ENCODE data around the gene RAPGEF4.
"Not testable (repeated sequence)": the region's sequence is repeated elsewhere in the genome, so short reads cannot be mapped to it uniquely, and the experiment has no call there.

Gene RAPGEF4

DNA sequence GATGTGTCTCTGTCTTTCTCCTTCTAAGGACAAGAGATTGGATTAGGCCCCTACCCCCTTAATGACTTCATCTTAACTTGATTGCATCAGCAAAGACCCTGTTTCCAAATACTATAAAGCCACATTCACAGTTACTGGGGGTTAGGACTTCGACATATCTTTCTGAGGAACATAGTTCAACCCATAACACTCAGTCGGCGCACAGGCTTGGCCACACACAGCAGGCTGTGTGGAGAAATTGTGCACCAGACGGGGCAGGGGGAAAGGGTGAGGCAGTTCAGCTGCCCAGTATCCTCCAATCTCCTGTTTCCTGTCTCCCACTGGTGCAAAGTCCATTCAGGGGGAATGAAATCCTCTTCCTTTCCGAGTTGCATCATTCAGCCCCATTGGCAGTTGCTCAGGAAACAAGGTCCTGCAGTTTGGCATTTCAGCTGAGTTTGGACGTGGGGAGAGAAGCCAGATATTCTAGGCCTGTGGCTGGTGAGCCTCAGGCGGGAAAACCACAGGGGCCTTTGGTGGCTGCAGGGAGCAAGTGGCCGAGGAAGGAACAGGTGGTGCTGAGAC lies 9.4 kb upstream of the RAPGEF4 start:
- no peak for DNase-seq

DNA sequence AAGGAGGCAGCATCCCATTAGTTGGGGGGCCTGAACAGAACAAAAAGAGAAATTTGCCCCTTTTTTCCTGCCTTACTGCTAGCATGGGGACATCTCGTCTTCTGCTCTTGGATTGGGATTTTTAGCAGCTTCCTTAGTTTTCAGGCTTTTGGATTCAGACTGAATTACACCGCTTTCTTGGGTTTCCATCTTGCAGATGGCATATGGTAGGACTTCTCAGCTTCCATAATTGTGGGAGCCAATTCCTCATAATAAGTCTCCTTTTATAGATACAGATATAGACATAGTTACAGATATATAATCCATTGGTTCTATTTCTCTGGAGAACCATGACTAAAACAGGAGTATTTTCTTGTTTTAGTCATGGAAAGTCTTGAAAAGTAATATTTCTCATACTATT lies 5.2 kb upstream of the RAPGEF4 start:
- DNase-seq: no peak

DNA sequence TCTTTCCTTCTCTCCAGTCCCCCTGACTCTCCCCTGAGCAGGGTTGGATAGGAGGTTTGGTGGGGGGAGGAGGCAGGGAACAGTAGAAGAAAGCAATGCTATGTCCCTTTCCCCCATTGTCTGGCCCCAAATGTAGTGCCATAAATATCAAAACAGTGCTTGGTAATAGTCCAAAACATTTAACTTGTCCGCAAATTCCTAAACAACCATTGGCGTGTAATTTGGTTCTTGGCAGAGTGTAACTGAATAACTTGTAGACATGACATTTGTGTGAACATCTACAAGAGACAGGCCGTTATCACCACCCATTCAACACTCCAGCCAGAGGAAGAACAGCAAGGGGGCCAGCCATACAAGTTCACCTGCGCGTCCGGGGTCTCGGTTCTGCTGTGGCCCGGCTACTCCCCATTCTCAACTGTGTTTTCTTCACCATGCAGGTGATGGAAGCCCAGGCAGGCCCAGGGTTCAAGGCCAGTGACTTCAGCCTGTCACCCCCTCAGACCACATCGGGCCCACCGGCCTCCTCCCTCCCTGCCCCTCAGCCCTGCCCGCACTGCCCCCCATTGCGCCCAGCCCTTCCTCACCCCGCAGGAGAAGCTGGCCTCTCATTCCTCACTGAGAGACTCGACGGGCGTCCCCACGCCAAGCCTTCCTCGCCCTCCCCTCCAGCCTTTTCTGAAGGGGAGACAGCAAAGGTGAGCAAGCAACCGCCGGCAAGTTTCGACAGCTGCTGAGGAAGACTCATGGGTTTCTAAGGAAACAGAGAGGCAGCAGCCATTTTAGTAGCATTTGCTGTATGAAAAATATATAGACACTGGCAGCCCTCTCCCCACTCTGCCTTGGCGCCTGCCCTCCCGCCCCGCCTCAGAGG lies 699 bp upstream of the RAPGEF4 start:
- no peak for DNase-seq

DNA sequence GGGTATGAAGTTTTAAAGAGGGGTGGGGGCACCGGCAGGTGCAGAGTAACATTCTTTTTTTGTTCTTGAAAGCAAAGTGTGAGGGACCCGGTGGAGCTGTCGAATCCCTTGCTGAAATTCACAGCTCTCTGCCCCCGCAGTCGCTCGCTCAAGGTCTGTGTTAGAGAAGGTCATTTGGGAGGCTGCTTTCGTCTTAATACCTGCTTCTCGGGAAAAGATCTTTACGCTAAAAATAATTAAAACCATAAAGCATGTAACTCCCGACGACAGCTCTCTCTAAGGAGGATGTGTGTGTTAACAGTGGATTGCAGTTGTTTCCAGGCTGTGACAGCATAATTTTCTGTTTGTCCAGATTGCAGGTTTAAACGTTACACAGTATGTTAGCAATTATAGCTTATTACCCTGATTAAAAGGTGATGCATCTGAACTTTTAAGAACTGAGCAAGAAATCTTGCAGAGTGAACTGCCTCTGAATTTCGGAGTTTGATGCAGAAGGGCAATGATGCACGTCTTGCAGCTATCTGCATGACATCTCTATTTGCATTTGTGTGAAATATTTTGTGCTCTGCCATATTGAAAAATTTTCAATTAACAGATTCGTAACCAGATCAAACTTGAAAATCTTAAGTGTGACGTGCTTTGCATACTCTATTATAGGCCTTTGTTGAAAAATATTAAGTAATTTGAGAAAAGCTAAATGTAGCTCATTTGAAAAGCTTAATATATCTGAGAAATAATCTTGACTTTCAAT lies 954 bp downstream of the RAPGEF4 start:
- DNase-seq: no peak

DNA sequence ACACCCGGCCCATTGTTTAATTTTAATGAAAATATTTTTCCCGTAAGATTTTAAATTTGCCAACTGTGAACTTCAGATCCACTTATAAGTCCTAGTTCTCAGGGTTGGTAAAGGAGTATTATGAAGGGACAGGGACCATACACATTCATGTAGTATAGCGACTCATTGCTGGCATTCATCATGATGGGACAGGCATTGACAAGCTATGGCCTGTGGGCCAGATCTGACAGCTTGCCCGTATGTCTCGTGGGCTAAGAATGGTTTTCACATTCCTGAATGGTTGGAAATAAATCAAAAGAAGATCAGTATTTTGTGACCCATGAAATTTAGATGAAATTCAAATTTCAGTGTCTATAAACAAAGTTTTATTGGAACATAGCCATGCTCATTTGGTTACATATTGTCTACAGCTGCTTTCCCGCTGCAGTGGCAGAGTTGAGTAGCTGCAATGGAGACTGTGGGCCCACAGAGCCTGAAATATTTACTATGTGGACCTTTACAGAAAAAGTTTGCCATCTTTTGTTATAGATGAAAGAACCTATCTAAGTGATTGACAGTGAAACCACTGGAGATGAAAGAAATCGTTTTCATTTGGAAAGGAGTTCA lies 4.1 kb downstream of the RAPGEF4 start:
- DNase-seq: no peak

DNA sequence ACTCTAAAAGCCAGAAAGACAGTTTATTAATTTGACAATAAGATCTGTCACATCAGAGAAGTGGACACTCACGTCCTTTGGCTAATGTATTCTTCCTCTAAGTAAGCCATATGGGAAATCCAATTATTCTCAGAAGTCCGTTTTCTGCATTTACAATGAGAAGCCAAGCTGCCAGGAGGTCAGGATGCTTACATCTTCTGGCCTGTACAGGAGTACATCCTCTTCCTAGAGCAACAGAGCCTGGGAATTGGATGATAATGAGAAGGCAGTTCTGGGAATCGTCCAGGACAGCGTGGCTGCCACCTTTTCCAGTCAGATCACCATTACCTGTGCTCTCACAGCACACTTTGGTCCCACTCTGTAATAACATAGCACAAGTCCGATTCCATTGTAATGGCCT lies 5.2 kb downstream of the RAPGEF4 start:
- no peak for DNase-seq

DNA sequence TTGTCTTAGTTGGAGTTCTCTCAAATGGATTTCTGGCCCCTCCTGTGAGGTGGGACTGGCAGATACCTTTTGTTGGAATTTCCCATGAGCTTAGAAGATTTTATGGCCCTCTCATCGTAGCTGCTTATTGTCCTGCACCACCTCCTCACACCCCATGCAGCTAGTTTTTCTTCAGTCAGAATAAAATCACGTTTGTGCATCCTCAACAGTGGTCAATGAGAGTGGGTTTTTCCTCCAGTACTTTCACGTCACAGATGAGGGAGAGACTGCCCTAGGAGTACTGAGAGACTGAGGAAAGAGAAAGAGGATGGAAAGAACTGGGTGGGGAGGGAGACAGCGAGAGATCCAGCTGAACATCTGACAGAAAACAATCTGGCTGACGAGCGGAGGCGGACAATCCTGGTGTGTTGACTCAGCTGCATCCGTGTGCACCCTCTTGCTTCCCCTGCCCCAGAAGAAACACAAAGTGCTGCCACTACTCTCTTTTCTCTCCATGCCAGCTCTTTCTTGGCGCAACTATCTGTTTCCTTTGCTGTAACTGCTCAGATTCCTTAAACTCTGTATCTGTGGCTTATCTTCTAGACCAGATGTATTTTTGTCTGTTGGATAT lies 7.4 kb downstream of the RAPGEF4 start:
- no peak for DNase-seq

DNA sequence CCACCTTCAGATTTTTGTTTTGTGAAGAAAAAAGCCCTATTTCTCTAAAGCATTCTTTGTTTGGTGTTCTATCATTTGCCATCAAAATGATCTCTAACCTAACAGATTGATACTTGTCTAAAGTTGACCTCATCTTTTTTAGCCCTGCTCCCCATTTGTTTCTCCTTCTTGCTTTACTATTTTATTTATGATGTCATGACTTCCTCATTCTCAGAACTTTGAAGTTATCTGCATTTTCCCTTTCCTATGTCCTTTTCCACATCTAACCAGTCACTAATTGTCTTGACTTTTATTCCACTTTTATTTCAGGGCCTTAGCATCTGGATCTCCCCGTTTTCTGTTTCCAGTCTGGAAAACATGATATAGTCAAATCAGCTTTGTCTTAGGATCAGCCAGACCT lies 8.3 kb downstream of the RAPGEF4 start:
- DNase-seq: no peak

DNA sequence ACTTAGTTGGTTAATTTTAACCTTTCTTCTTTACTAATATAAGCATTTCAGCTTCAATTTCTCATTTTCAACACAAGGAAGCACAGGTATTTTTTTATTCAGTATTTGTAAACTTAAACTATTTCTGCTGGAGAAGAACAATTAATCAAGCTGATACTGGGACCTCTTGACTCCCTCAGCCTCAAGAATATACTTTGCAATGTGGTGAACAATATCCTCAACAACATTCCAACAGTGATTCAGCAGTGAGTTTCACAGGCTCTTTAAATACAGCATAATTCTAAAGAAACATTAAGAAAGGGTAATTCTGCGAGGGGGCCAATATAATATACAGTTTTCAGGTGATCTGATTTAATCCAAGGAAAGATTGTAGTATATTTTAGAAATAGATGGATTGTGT lies 10.0 kb downstream of the RAPGEF4 start:
- DNase-seq: no peak

DNA sequence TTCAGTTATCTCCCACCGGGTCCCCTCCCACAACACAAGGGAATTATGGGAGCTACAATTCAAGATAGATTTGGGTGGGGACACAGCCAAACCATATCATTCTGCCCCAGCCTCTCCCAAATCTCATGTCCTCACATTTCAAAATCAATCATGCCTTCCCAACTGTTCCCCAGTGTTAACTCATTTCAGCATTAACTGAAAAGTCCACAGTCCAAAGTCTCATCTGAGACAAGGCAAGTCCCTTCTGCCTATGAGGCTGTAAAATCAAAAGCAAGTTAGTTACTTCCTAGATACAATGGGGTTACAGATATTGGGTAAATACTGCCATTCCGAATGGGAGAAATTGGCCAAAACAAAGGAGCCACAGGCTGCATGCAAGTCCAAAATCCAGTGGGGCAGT lies 12.9 kb downstream of the RAPGEF4 start:
- not testable (repeated sequence) for DNase-seq

DNA sequence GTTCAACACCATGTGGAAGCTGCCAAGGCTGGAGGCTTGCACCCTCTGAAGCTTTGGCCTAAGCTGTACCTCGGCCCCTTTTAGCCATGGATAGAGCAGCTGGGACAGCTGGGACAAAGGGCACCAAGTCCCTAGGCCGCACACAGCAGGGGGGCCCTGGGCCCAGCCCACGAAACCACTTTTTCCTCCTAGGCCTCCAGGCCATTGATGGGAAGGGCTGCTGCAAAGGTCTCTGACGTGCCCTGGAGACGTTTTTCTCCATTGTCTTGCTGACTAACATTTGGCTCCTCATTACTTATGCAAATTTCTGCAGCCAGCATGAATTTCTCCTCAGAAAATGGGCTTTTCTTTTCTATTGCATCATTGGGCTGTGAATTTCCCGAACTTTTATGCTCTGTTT lies 13.7 kb downstream of the RAPGEF4 start:
- no peak for DNase-seq

DNA sequence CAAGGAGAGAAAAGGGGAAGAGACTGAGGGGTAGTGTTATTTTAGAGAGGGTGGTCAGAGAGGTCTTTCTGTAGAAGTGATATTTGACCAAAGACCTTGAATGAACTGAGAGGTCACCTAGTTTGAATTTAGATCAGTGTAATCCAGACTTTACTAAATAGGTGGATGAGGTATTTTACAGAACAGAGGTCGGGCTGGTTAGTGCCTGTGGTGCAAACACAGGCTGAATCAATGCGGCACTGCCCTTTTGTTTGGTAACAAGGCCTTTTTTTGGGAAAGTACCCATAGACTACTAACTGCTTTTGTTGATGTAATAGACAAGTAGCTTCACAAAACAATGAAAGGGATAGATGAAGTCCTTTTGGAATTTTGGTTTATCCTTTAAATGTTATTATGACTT lies 15.9 kb downstream of the RAPGEF4 start:
- no peak for DNase-seq

DNA sequence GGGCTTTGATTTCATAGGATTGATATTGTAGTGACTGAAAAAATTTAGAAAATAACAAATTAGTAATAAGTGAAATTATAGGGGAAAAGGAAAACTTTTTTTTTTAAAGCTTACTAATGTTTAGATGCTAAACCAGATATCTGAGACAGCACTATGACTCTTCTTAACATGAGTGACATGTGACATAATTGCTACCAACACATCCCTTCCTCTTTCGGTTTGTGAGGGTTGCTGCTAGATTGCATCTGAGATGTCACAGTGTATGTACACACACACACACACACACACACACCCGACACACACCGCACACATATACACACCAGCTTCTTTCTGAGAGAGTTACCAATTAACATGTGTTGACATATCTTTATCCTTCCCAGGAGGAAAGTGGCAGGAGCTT lies 18.0 kb downstream of the RAPGEF4 start:
- no peak for DNase-seq

DNA sequence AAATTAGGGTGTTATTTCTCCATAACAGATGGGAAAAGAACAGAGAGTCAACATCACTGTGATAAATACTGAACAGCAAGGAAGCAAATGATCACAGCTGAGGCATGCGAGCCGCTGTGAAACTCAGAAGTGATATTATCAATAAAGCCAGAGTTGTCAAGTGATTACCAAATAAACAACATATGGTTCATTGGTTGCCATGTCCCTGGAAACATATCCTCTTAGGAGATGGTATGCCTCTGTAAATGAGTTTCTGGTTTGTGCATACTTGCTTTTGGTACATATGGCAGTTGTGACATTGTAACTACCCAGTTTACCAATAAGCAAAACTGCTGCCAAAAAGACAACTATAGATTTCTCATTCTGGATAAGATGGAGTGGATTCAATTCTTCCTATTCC lies 23.8 kb downstream of the RAPGEF4 start:
- DNase-seq: no peak

DNA sequence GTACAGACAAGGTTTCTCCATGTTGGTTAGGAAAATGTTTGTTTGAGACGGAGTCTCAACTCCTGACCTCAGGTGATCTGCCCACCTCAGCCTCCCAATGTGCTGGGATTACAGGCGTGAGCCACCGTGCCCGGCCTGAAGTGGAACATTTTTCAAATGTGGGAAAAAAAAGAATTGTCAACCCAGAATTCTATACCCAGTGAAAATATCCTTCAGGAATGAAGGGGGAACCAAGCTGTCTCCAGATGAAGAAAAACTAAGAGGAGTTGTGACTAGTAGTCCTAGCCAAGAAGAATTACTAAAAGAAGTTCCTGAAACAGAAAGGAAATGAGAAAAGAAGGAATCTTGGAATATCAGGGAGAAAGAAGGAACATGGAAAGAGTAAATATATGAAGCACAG lies 25.7 kb downstream of the RAPGEF4 start:
- DNase-seq: no peak

DNA sequence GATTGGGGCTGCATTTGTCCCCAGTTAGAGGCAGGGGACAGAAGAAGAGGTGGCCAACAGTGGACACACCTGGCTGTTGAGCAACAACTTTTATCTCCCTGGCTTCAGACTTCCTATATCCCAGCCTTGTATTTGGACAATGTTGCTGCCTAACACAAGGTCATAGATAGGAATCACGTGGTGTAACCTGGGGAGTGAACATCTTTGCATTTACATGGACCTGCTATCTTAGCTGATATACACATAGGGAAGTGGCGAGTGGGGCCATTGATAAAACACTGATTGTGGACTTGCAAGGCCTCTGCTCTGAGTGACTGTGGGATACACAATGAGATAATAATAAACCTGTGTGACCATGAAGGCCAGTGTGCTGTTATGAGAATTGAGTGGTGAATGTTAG lies 26.9 kb downstream of the RAPGEF4 start:
- no peak for DNase-seq

DNA sequence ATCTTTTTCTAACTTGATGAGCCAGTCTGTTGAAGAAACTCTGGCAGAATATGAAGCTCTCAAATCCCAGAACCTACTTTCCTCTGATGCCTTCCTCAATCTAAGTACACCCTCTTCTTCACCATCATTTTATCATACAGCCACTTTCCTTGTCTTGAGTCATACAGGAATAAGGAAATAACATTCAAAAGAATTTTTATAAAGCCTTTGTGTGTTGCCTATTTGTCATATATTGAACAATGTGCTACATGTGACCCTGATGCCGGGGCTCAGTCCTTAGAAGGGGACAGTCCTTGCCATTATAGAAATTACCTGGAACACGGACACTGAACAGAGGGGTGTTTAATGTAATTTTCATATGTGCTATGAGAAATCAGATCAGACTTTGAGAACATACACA lies 27.4 kb downstream of the RAPGEF4 start:
- no peak for DNase-seq

DNA sequence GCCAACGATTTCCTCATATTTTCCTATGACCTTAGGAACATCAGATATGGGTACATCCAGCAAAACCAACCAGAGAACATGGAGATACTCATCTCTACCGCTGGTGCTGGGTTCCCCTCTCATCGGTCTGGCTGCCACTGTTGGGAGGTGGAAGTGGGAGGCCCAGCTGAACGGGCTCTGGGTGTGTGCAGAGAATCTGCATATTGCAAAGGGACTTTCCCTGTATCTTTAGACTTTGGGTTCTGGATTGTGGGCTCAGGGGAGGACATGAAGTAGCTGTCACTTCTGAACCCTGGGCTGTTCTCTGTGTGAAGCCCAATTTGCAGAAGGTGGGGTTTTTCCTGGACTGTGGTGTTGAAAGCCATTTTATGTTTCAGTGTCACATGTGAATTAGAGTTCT lies 30.0 kb downstream of the RAPGEF4 start:
- no peak for DNase-seq

DNA sequence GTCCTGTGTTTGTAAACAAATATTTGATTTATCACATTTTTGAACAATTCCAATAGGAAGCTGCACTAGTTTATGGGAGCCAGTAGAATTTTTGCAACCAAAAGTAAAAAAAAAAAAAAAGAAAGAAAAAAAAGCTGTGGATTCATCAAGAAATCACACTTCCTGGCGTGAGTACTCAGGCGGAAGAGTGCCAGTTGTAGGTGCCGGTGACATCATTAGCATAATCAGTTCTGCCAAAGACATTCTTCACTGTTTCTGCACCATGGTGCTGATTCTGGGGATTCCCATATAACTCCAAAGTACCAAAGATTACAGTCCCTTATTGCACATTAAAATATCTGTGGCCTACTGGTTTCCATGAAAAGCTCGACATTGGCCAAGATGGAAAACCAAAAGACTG lies 32.8 kb downstream of the RAPGEF4 start:
- no peak for DNase-seq

DNA sequence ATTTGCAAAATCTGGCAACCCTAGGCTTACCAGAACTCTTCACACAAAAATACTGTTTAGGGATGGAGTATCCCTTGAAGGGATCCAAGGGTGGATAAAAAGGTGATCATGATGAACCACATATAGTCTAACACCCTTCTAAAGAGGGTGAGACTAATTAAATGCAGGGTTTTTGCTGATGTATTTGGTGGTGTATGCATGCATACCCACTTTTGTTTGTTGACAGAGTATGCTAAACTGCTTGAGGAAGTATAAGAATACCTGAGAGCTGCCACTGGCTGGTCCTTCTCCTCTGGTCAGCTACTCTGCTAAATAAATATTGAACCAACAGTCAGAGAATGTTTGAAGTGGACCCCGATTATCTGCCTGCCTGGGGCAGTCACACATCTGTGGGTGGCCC lies 34.2 kb downstream of the RAPGEF4 start:
- DNase-seq: no peak

DNA sequence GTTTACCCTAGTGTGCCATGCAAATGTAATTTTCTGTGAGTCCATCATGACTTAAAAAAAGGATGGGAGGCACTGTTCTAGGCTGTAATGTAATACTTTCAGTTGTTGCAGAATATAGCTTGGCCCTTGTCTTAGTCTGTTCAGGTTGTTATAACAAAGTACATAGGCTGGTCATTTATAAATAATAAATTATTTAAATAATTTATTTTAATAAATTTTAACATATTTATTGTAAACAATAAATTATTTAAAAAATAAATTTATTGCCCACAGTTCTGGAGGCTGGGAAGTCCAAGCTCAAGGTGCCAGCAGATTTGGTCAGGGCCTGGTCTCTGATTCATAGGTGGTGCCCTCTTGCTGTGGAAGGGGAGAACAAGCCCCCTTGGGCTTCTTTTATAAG lies 35.2 kb downstream of the RAPGEF4 start:
- DNase-seq: no peak

DNA sequence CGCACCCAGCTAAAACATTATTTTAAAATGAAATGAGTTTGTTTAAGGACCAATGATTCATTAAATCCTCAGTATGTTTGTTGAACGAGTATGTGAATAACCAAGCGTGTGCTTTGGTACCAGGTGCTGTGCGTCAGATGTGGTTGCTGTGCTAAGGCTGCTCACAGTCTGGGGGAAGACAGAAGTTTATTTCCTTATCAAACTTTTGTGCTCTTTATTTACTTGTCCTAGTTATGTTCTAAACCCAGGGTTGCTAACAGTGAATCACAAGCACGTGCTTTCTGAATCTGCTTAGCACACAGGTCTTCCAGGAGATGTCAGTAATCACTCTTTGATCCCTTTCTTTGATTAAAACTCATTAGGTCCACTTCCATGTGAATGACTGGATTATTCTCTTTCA lies 37.0 kb downstream of the RAPGEF4 start:
- DNase-seq: no peak

DNA sequence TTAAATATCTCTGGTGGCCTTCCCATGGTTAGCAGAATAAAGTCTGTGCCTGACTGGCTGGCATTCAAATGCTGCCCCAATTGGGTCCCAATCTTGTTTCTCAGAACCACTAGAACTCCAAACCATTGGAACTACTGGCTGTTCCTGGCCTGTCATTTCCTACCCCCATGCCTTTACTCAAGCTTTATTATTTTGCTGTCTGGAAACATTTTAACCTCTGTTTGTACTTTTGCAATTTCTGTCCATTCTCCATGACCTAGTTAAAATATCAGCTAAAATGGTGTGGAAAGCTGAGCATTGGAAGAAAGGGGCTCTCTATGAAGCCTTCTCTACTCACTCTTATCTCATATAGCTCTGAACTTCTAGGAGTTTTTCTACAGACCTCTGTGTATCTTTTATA lies 38.7 kb downstream of the RAPGEF4 start:
- DNase-seq: no peak
